Fibroblast of lung (primary cell): ENCODE data around the gene FIGNL1. TPM values are rescaled to one million over a fixed set of nuclear protein-coding genes. Genes with fewer than 3 reads are reported as not detected.

Source experiments
- DNase-seq, 2 donors: peaks; one replicate each; pipeline versions ENCODE4 v3.0.0 to v3.0.0-alpha.2; 2010; ENCODE audit warnings: low read depth in 2 of 2
- H2AFZ ChIP-seq: 2 replicates; pipeline ENCODE4 v1.5.1; 2012; ENCODE audit warnings: low read length, control low read depth, inconsistent platforms
- H3K27ac ChIP-seq: 2 replicates; pipeline ENCODE4 v1.5.1; 2011; ENCODE audit warnings: low read length, control low read depth; ENCODE audit not compliant: insufficient read depth
- H3K27me3 ChIP-seq: 2 replicates; pipeline ENCODE4 v1.5.1; 2011; ENCODE audit warnings: mild to moderate bottlenecking, low read length; ENCODE audit not compliant: control insufficient read depth, insufficient read depth
- H3K36me3 ChIP-seq: 2 replicates; pipeline ENCODE4 v1.5.1; 2011; ENCODE audit warnings: low read length; ENCODE audit not compliant: control insufficient read depth, insufficient read depth
- H3K4me1 ChIP-seq: 2 replicates; pipeline ENCODE4 v1.5.1; 2011; ENCODE audit warnings: low read length; ENCODE audit not compliant: control insufficient read depth, insufficient read depth; ENCODE audit errors: extremely low read depth
- H3K4me2 ChIP-seq: 2 replicates; pipeline ENCODE4 v1.5.1; 2011; ENCODE audit warnings: low read length, control low read depth; ENCODE audit not compliant: insufficient read depth; ENCODE audit errors: extremely low read depth
- H3K4me3 ChIP-seq, 4 experiments: fragments of 200-600 bp in 1 of 4; sonication (generic) in 1 of 4; replicated peaks in 1 of 4; 2 replicates each; pipeline ENCODE4 v1.5.1; 2011 to 2016; ENCODE audit warnings: low read length in 4 of 4, low read depth in 3 of 4, mild to moderate bottlenecking in 3 of 4, control low read depth in 2 of 4, inconsistent platforms in 1 of 4, mixed read lengths in 1 of 4; ENCODE audit not compliant: insufficient read depth in 1 of 4; ENCODE audit errors: control extremely low read depth in 1 of 4
- H3K79me2 ChIP-seq: 2 replicates; pipeline ENCODE4 v1.5.1; 2012; ENCODE audit warnings: mild to moderate bottlenecking, low read length, inconsistent platforms; ENCODE audit not compliant: control insufficient read depth, insufficient read depth
- H3K9ac ChIP-seq: 2 replicates; pipeline ENCODE4 v1.5.1; 2011; ENCODE audit warnings: mild to moderate bottlenecking, low read length, control low read depth; ENCODE audit not compliant: insufficient read depth
- H3K9me3 ChIP-seq: 2 replicates; pipeline ENCODE4 v1.5.1; 2012; ENCODE audit warnings: low read depth, low read length; ENCODE audit not compliant: control insufficient read depth, insufficient read depth
- H4K20me1 ChIP-seq: 2 replicates; pipeline ENCODE4 v1.5.1; 2011; ENCODE audit warnings: low read length; ENCODE audit not compliant: control insufficient read depth, insufficient read depth; ENCODE audit errors: extremely low read depth
- EZH2 ChIP-seq: IDR thresholded peaks from 2 replicates; pipeline ENCODE4 v1.5.1; 2012; ENCODE audit warnings: low read length, control low read depth, mild to moderate bottlenecking; ENCODE audit errors: missing control alignments
- polyA plus RNA-seq, 2 donors: library from polyadenylated mRNA; depleted of rRNA in 1 of 2; stranded (reverse) in 1 of 2; unstranded in 1 of 2; fragments of >200 nt; gene quantifications; 2 replicates each; pipeline ENCODE4 v1.2.1, GENCODE V29; 2011 to 2012; ENCODE audit warnings: missing spikeins in 1 of 2
- total RNA-seq: library from RNA; depleted of rRNA; stranded (reverse); fragments of >200 nt; gene quantifications from 2 replicates; pipeline ENCODE4 v1.2.1, GENCODE V29; 2014
- TF ChIP-seq, protein P1 (sequence below), 2 donors: IDR thresholded peaks in 1 of 2; conservative IDR thresholded peaks in 1 of 2; 1 replicate in 1 of 2; 2 replicates in 1 of 2; pipeline ENCODE4 v1.5.1; 2011 to 2012; ENCODE audit warnings: low read length in 2 of 2, control low read depth in 1 of 2, inconsistent platforms in 1 of 2, low read depth in 1 of 2, mild to moderate bottlenecking in 1 of 2

FIGNL1 gene
- total and polyA plus RNA-seq, 2 donors (not counting 1 experiment from before 2014, with no cell fraction given): 6.4 to 8.2 TPM

DNA sequence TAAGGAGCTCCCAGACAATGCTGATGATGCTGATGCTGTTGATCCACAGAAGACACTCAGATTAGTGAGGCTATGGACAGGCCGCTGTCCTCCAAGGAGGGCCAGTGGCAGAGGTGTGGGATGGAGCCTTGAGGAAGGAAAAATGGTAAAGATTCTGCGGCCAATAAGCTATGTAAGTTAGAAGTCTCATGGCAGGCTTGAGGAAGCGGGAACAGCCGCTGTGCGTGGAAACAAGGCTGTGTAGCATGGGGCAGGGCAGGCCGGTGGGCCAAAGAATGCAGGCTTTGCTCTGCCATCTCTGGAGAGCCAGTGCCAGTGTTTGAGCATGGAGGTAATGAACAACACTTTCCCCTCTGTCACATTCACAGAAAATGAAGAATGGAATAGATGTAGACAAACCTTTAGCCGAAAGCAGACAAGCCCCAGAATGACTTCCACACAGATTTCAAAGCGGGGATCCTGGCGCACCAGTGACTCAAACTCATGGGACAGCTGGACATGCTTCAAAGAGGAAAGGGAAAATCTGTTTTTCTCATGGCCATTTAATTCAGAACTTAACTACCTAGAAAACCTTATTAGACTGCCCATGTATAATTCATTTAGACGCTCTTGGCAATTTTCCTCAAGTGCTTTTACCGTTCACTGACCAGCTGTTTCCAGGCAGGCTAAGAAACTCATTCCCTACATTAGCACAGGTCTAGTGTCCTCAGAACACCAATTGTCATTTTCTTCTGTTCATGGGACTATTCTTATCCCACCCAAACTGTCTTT, 16.9 kb upstream of the FIGNL1 start:
- Histone ChIP-seq H3K4me2 (no peak overlapping the region), H3K9me3 (no peaks in the 10 kb centered on the region), H4K20me1 (no peaks in the 10 kb centered on the region), H3K79me2 (no peaks in the 10 kb centered on the region), H3K27ac (no peak overlapping the region), H3K9ac (no peak overlapping the region), H3K4me1 (no peaks in the 10 kb centered on the region), H3K36me3 (no peaks in the 10 kb centered on the region), H3K4me3 (no peak overlapping the region), H3K27me3 (no peaks in the 10 kb centered on the region), H2AFZ (no peak overlapping the region)
- TF ChIP-seq EZH2: no peak
- TF ChIP-seq, protein P1, sequence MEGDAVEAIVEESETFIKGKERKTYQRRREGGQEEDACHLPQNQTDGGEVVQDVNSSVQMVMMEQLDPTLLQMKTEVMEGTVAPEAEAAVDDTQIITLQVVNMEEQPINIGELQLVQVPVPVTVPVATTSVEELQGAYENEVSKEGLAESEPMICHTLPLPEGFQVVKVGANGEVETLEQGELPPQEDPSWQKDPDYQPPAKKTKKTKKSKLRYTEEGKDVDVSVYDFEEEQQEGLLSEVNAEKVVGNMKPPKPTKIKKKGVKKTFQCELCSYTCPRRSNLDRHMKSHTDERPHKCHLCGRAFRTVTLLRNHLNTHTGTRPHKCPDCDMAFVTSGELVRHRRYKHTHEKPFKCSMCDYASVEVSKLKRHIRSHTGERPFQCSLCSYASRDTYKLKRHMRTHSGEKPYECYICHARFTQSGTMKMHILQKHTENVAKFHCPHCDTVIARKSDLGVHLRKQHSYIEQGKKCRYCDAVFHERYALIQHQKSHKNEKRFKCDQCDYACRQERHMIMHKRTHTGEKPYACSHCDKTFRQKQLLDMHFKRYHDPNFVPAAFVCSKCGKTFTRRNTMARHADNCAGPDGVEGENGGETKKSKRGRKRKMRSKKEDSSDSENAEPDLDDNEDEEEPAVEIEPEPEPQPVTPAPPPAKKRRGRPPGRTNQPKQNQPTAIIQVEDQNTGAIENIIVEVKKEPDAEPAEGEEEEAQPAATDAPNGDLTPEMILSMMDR (conservative IDR thresholded peaks at IDR 0.05 in 1 of 2, IDR thresholded peaks at IDR 0.05 in 1 of 2; ENCODE audit: low read depth in 1 of 2, low read length in 2 of 2): no peak
- no peak for DNase-seq

DNA sequence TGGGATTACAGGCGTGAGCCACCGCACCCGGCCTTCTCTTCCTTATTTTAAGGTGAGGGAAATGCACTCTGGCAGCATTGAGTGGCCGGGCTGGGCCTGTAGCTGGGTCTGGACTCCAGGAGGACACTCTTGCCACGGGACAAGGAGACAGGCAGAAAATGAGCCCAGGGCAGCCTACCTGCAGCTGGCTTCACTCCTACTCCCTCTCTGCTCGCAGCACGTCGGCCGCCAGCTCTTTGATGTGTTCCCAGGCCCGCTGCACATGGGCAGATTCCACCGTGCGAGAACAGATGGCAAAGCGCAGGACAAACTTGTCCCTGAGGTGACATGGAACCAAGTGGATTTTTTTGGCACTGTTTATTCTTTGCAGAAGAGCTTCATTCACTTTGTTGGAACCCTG, 12.9 kb upstream of the FIGNL1 start:
- no peaks in the 10 kb centered on the region for H4K20me1 ChIP-seq
- no peak overlapping the region for H3K9ac ChIP-seq
- no peaks in the 10 kb centered on the region for H3K9me3 ChIP-seq
- no peaks in the 10 kb centered on the region for H3K79me2 ChIP-seq
- H3K27ac ChIP-seq: no peak overlapping the region
- H3K36me3 ChIP-seq: no peaks in the 10 kb centered on the region
- no peak for DNase-seq
- TF ChIP-seq EZH2: no peak
- TF ChIP-seq, protein P1 (conservative IDR thresholded peaks at IDR 0.05 in 1 of 2, IDR thresholded peaks at IDR 0.05 in 1 of 2; ENCODE audit: low read depth in 1 of 2, low read length in 2 of 2): no peak
- no peaks in the 10 kb centered on the region for H3K27me3 ChIP-seq
- H3K4me3 ChIP-seq: no peak overlapping the region
- H3K4me1 ChIP-seq: no peaks in the 10 kb centered on the region
- H3K4me2 ChIP-seq: no peak overlapping the region
- no peak overlapping the region for H2AFZ ChIP-seq

DNA sequence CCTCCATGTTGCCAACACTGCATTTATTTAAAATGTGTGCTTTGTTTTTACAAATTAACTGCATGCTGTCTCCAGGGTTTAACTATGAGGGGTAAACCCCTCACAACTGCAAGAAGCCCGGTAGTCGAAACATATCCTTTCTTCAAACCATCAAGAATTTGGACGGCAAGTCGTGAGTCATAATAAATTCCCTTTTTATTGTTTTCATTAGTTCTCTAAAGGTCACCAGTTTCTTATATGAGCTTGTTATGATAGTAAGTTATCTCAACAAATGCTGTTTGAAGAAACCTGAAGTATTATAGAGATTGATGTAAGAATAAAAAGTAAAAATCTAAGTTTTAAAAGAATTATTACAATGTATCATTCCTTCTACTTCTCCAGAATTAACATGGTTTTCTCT, 12.2 kb upstream of the FIGNL1 start:
- no peaks in the 10 kb centered on the region for H3K9me3 ChIP-seq
- TF ChIP-seq EZH2: no peak
- TF ChIP-seq, protein P1 (conservative IDR thresholded peaks at IDR 0.05 in 1 of 2, IDR thresholded peaks at IDR 0.05 in 1 of 2; ENCODE audit: low read depth in 1 of 2, low read length in 2 of 2): no peak
- DNase-seq: no peak
- H2AFZ ChIP-seq: no peak overlapping the region
- no peak overlapping the region for H3K27ac ChIP-seq
- no peak overlapping the region for H3K9ac ChIP-seq
- H4K20me1 ChIP-seq: no peaks in the 10 kb centered on the region
- H3K4me3 ChIP-seq: no peak overlapping the region
- H3K27me3 ChIP-seq: no peaks in the 10 kb centered on the region
- no peak overlapping the region for H3K4me2 ChIP-seq
- no peaks in the 10 kb centered on the region for H3K36me3 ChIP-seq
- no peaks in the 10 kb centered on the region for H3K4me1 ChIP-seq
- no peaks in the 10 kb centered on the region for H3K79me2 ChIP-seq
